OCI-LY1 (cell line): ENCODE data around the gene IGFN1.

Experiments
- H2AFZ ChIP-seq: fragments of 200-600 bp; sonication (generic), shearing (Covaris generic); 2 replicates; pipeline ENCODE4 v1.6.0; 2014; ENCODE audit warnings: antibody characterized with exemption, mild to moderate bottlenecking, low read length
- H3F3A ChIP-seq: fragments of 200-600 bp; sonication (generic), shearing (Covaris generic); 2 replicates; pipeline ENCODE4 v1.6.0; 2014; ENCODE audit warnings: mild to moderate bottlenecking, antibody characterized with exemption, low read length, moderate library complexity; ENCODE audit not compliant: insufficient read depth
- H3K27ac ChIP-seq: fragments of 200-600 bp; sonication (generic); 2 replicates; pipeline ENCODE4 v1.5.1; 2014; ENCODE audit warnings: low read length, mixed run types, mild to moderate bottlenecking, low read depth; ENCODE audit not compliant: poor library complexity, severe bottlenecking
- H3K27me3 ChIP-seq: fragments of 200-600 bp; sonication (generic); 2 replicates; pipeline ENCODE4 v1.6.0; 2014; ENCODE audit warnings: antibody characterized with exemption, mild to moderate bottlenecking, low read length, moderate library complexity; ENCODE audit not compliant: insufficient read depth
- H3K36me3 ChIP-seq: fragments of 200-600 bp; sonication (generic); 2 replicates; pipeline ENCODE4 v1.6.1; 2014; ENCODE audit warnings: mild to moderate bottlenecking, antibody characterized with exemption, low read length, moderate library complexity, mixed read lengths; ENCODE audit not compliant: insufficient read depth
- H3K4me1 ChIP-seq: fragments of 200-600 bp; sonication (generic); 2 replicates; pipeline ENCODE4 v1.5.1; 2014; ENCODE audit warnings: mild to moderate bottlenecking, low read length, moderate library complexity; ENCODE audit not compliant: insufficient read depth, severe bottlenecking
- H3K4me2 ChIP-seq: fragments of 200-600 bp; sonication (generic), shearing (Covaris generic); 2 replicates; pipeline ENCODE4 v1.6.1; 2014; ENCODE audit warnings: low read length
- H3K4me3 ChIP-seq: fragments of 200-600 bp; sonication (generic); 2 replicates; pipeline ENCODE4 v1.5.1; 2014; ENCODE audit warnings: low read length, low read depth, mild to moderate bottlenecking, mixed read lengths; ENCODE audit not compliant: poor library complexity, severe bottlenecking
- H3K79me2 ChIP-seq: fragments of 200-600 bp; shearing (Covaris generic); 2 replicates; pipeline ENCODE4 v1.6.1; 2016; ENCODE audit warnings: mixed run types, low read length, mixed read lengths; ENCODE audit not compliant: insufficient read depth
- H3K9ac ChIP-seq: fragments of 200-600 bp; sonication (generic), shearing (Covaris generic); 2 replicates; pipeline ENCODE4 v1.6.1; 2014; ENCODE audit warnings: mild to moderate bottlenecking, low read length, mixed read lengths
- H3K9me2 ChIP-seq: fragments of 200-600 bp; sonication (generic), shearing (Covaris generic); 2 replicates; pipeline ENCODE4 v1.6.1; 2014; ENCODE audit warnings: low read depth, mild to moderate bottlenecking, low read length, mixed read lengths
- H3K9me3 ChIP-seq: fragments of 200-600 bp; shearing (Covaris generic); 2 replicates; pipeline ENCODE4 v1.6.1; 2014; ENCODE audit warnings: low read length, mixed read lengths
- H4K20me1 ChIP-seq: fragments of 200-600 bp; sonication (generic), shearing (Covaris generic); 2 replicates; pipeline ENCODE4 v1.6.0; 2016; ENCODE audit warnings: mild to moderate bottlenecking, low read length; ENCODE audit not compliant: insufficient read depth
- EZH2 ChIP-seq: fragments of 200-600 bp; sonication (generic), shearing (Covaris generic); IDR thresholded peaks from 2 replicates; pipeline ENCODE4 v1.8.0; 2017; ENCODE audit warnings: borderline replicate concordance, mixed run types, mild to moderate bottlenecking, antibody characterized with exemption, low read length, moderate library complexity, mixed read lengths
- TF ChIP-seq, protein P1 (sequence below): fragments of 200-600 bp; sonication (generic), shearing (Covaris generic); IDR thresholded peaks from 2 replicates; pipeline ENCODE4 v1.5.1; 2017; ENCODE audit warnings: mild to moderate bottlenecking, antibody characterized with exemption, low read length, moderate library complexity, mixed read lengths

Gene IGFN1

GRCh38 chr1:201268604-201269151, 78.1 kb downstream of the IGFN1 start:
- Histone ChIP-seq H3K9ac (no peak overlapping the region), H3K36me3 (no peaks in the 10 kb centered on the region), H3K79me2 (no peaks in the 10 kb centered on the region), H3K9me3 (no peaks in the 10 kb centered on the region), H3K4me1 (no peaks in the 10 kb centered on the region), H3K27ac (no peak overlapping the region), H3K4me3 (no peak overlapping the region), H3K9me2 (no peaks in the 10 kb centered on the region), H2AFZ (no peak overlapping the region), H3K4me2 (no peak overlapping the region), H3K27me3 (no peaks in the 10 kb centered on the region), H3F3A (no peaks in the 10 kb centered on the region), H4K20me1 (no peaks in the 10 kb centered on the region)
- TF ChIP-seq, protein P1, sequence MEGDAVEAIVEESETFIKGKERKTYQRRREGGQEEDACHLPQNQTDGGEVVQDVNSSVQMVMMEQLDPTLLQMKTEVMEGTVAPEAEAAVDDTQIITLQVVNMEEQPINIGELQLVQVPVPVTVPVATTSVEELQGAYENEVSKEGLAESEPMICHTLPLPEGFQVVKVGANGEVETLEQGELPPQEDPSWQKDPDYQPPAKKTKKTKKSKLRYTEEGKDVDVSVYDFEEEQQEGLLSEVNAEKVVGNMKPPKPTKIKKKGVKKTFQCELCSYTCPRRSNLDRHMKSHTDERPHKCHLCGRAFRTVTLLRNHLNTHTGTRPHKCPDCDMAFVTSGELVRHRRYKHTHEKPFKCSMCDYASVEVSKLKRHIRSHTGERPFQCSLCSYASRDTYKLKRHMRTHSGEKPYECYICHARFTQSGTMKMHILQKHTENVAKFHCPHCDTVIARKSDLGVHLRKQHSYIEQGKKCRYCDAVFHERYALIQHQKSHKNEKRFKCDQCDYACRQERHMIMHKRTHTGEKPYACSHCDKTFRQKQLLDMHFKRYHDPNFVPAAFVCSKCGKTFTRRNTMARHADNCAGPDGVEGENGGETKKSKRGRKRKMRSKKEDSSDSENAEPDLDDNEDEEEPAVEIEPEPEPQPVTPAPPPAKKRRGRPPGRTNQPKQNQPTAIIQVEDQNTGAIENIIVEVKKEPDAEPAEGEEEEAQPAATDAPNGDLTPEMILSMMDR: no peak
- no peak for TF ChIP-seq EZH2

- no peaks in the 10 kb centered on the region for H3K9me2 ChIP-seq
- H3K27ac ChIP-seq: no peak overlapping the region
- H3K9ac ChIP-seq: no peak overlapping the region
- H3K4me1 ChIP-seq: no peaks in the 10 kb centered on the region
- no peak overlapping the region for H3K4me2 ChIP-seq
- H3K27me3 ChIP-seq: no peaks in the 10 kb centered on the region
- H2AFZ ChIP-seq: no peak overlapping the region
- H3K79me2 ChIP-seq: no peaks in the 10 kb centered on the region
- H3K36me3 ChIP-seq: no peaks in the 10 kb centered on the region
- H3F3A ChIP-seq: no peaks in the 10 kb centered on the region
- no peak overlapping the region for H3K4me3 ChIP-seq
- H4K20me1 ChIP-seq: no peaks in the 10 kb centered on the region
- no peaks in the 10 kb centered on the region for H3K9me3 ChIP-seq
- TF ChIP-seq, protein P1: no peak
- no peak for TF ChIP-seq EZH2
These were observed 78.7 kb downstream of the IGFN1 start for GRCh38 chr1:201269281-201269680.

DNA sequence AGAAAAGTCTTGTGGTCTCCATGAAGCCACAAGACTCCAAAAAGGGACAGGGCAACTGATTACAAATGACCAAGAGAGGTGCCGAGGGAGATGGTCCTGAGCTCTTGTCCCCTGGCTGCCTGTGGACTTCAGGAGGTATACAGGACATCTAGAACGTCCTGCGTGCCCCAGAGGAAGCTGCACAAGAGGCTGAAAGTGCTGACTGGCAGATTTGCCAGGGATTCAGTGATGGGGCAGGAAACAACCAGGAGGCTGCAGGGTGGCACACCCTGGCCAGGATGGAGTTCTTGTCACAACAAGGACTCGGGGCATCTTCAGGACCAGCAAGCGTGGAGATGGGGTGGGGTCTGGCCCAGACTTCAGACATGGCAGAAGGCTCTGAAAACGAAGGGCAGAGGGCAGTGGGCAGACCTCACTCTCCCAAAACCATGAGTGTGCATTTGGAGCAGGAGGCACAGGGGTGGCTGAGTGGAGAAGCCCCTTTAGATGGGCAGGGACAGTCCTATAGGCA, 79.3 kb downstream of the IGFN1 start:
- H3K4me2 ChIP-seq: no peak overlapping the region
- H3K4me1 ChIP-seq: no peaks in the 10 kb centered on the region
- H2AFZ ChIP-seq: no peak overlapping the region
- no peaks in the 10 kb centered on the region for H3K27me3 ChIP-seq
- H3K36me3 ChIP-seq: no peaks in the 10 kb centered on the region
- no peaks in the 10 kb centered on the region for H3K79me2 ChIP-seq
- no peak overlapping the region for H3K4me3 ChIP-seq
- no peak for TF ChIP-seq EZH2
- TF ChIP-seq, protein P1: no peak
- H4K20me1 ChIP-seq: no peaks in the 10 kb centered on the region
- H3F3A ChIP-seq: no peaks in the 10 kb centered on the region
- H3K9ac ChIP-seq: no peak overlapping the region
- H3K27ac ChIP-seq: no peak overlapping the region
- H3K9me2 ChIP-seq: no peaks in the 10 kb centered on the region
- H3K9me3 ChIP-seq: no peaks in the 10 kb centered on the region
